DOHH2 (cell line): Measurements from ENCODE around the gene TMEM132E.

ENCODE experiments used
- H3F3A ChIP-seq: fragments of 200-600 bp; sonication (generic), shearing (Covaris generic); 2 replicates; pipeline ENCODE4 v1.6.0; 2016; ENCODE audit warnings: antibody characterized with exemption, mild to moderate bottlenecking; ENCODE audit not compliant: control insufficient read depth, insufficient read depth
- H3K27ac ChIP-seq: fragments of 200-600 bp; sonication (generic); 2 replicates; pipeline ENCODE4 v1.5.1; 2014; ENCODE audit warnings: low read depth, mild to moderate bottlenecking, low read length, moderate library complexity
- H3K27me3 ChIP-seq: fragments of 200-600 bp; sonication (generic); 2 replicates; pipeline ENCODE4 v1.6.1; 2014; ENCODE audit warnings: mild to moderate bottlenecking, low read length, mixed read lengths; ENCODE audit not compliant: control insufficient read depth
- H3K36me3 ChIP-seq: fragments of 200-600 bp; sonication (generic); 2 replicates; pipeline ENCODE4 v1.6.1; 2014; ENCODE audit warnings: mild to moderate bottlenecking, low read length, moderate library complexity, mixed read lengths; ENCODE audit not compliant: control insufficient read depth
- H3K4me1 ChIP-seq: fragments of 200-600 bp; sonication (generic); 2 replicates; pipeline ENCODE4 v1.6.1; 2014; ENCODE audit warnings: mild to moderate bottlenecking, low read length, mixed read lengths; ENCODE audit not compliant: control insufficient read depth
- H3K4me2 ChIP-seq: fragments of 200-600 bp; sonication (generic); 2 replicates; pipeline ENCODE4 v1.6.0; 2014; ENCODE audit warnings: mild to moderate bottlenecking, low read length, moderate library complexity
- H3K4me3 ChIP-seq: fragments of 200-600 bp; sonication (generic); 2 replicates; pipeline ENCODE4 v1.5.1; 2014; ENCODE audit warnings: mild to moderate bottlenecking, low read length, mixed read lengths
- H3K79me2 ChIP-seq: fragments of 200-600 bp; sonication (generic); 2 replicates; pipeline ENCODE4 v1.6.1; 2014; ENCODE audit warnings: mild to moderate bottlenecking, low read length, mixed read lengths; ENCODE audit not compliant: control insufficient read depth
- H3K9me2 ChIP-seq: fragments of 200-600 bp; sonication (generic); replicated peaks from 2 replicates; pipeline ENCODE4 v1.6.1; 2014; ENCODE audit warnings: mild to moderate bottlenecking, low read length, mixed read lengths; ENCODE audit not compliant: control insufficient read depth
- H3K9me3 ChIP-seq: fragments of 200-600 bp; sonication (generic); 2 replicates; pipeline ENCODE4 v1.6.1; 2014; ENCODE audit warnings: antibody characterized with exemption, low read length, mixed read lengths; ENCODE audit not compliant: control insufficient read depth, insufficient read depth
- H4K20me1 ChIP-seq: fragments of 200-600 bp; sonication (generic); 2 replicates; pipeline ENCODE4 v1.6.0; 2014; ENCODE audit warnings: low read depth, mild to moderate bottlenecking, antibody characterized with exemption, low read length, moderate library complexity; ENCODE audit not compliant: control insufficient read depth, insufficient read depth
- CTCF ChIP-seq: fragments of 200-600 bp; sonication (generic); IDR thresholded peaks from one replicate; pipeline ENCODE4 v1.5.1; 2014; ENCODE audit warnings: antibody characterized with exemption, mild to moderate bottlenecking, low read depth, low read length; ENCODE audit not compliant: poor library complexity, severe bottlenecking
- EZH2phosphoT487 ChIP-seq: fragments of 200-600 bp; sonication (generic); IDR thresholded peaks from 2 replicates; pipeline ENCODE4 v1.6.1; 2017; ENCODE audit warnings: borderline replicate concordance, mild to moderate bottlenecking, antibody characterized with exemption, low read length, moderate library complexity, mixed read lengths

The TMEM132E gene

GRCh38 chr17:34561328-34561727, 18.1 kb upstream of the TMEM132E start:
- Histone ChIP-seq H3K36me3 (no peaks in the 10 kb centered on the region), H3F3A (no peaks in the 10 kb centered on the region), H3K9me3 (no peaks in the 10 kb centered on the region), H4K20me1 (no peaks in the 10 kb centered on the region), H3K27me3 (peaks cover 11% of the 10 kb centered on the region; the same call in 1 of the 2 replicates), H3K4me1 (no peaks in the 10 kb centered on the region), H3K4me3 (no peak overlapping the region), H3K9me2 (no peaks in the 10 kb centered on the region), H3K79me2 (no peaks in the 10 kb centered on the region), H3K4me2 (no peak overlapping the region), H3K27ac (no peak overlapping the region)
- TF ChIP-seq CTCF = no peak
- TF ChIP-seq EZH2phosphoT487 = no peak

- H3K4me3 ChIP-seq = no peak overlapping the region
Measured at GRCh38 chr17:34562387-34562786, 17.0 kb upstream of the TMEM132E start.

GRCh38 chr17:34565713-34566112, 13.7 kb upstream of the TMEM132E start:
- no peaks in the 10 kb centered on the region for H3K4me1 ChIP-seq
- no peaks in the 10 kb centered on the region for H3K79me2 ChIP-seq
- no peak overlapping the region for H3K4me2 ChIP-seq
- H3K36me3 ChIP-seq = no peaks in the 10 kb centered on the region
- no peak overlapping the region for H3K4me3 ChIP-seq
- TF ChIP-seq EZH2phosphoT487 (no peak), CTCF (no peak)
- H3F3A ChIP-seq = no peaks in the 10 kb centered on the region
- no peaks in the 10 kb centered on the region for H3K9me3 ChIP-seq
- no peaks in the 10 kb centered on the region for H3K9me2 ChIP-seq
- no peak overlapping the region for H3K27ac ChIP-seq
- H4K20me1 ChIP-seq = no peaks in the 10 kb centered on the region
- H3K27me3 ChIP-seq = peaks cover 11% of the 10 kb centered on the region; the same call in 1 of the 2 replicates

More at GRCh38 chr17:34562387-34562786, 17.0 kb upstream of the TMEM132E start:
- Histone ChIP-seq H3K27me3 (peaks cover 11% of the 10 kb centered on the region; the same call in 1 of the 2 replicates), H3K4me1 (no peaks in the 10 kb centered on the region), H3K79me2 (no peaks in the 10 kb centered on the region), H4K20me1 (no peaks in the 10 kb centered on the region), H3K4me2 (no peak overlapping the region), H3K27ac (no peak overlapping the region), H3K9me3 (no peaks in the 10 kb centered on the region), H3K9me2 (no peaks in the 10 kb centered on the region), H3F3A (no peaks in the 10 kb centered on the region), H3K36me3 (no peaks in the 10 kb centered on the region)
- TF ChIP-seq EZH2phosphoT487 (no peak), CTCF (peak; percentile 49)
